Measurements from ENCODE around the gene SPNS2. TPM values are rescaled to one million over a fixed set of nuclear protein-coding genes. Genes with fewer than 3 reads are reported as not detected.

SPNS2 gene
- total RNA-seq, 2 donors from 2014 or later: 19.2 to 58.0 TPM

DNA sequence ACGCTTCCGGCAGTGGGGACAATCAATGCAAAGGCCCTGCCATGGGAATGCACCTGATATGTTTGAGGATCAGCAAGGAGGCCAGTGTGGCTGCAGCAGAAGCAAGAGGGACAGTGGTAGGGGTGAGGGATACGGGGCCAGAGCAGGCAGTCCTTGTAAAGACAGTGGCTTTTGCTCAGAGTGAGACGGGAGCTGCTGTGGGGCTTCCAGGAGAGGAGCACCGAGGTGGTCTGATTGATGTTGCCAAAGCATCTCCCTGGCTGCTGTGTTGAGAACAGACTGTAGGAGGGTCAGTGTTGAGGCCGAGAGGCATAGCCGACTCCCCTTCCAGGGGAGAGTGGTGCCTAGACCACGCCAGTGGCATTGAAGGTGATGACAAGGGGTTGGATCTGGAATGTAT, 11.4 kb upstream of the SPNS2 start:
- Histone ChIP-seq H3K9me3 (no peaks in the 10 kb centered on the region), H3K36me3 (replicated peaks in 1 of 2; ENCODE audit: insufficient read depth in 1 of 2, low read depth in 2 of 2) (no peaks in the 10 kb centered on the region), H3K27ac (no peak overlapping the region), H3K27me3 (no peaks in the 10 kb centered on the region), H3K4me3 (no peak overlapping the region), H3K4me1 (peaks cover 22% of the 10 kb centered on the region)
- ATAC-seq: no peak
- 90 to 92% methylated on average over 8 of the region's 8 CpGs for WGBS, 2 donors
- intact Hi-C loops (cut with DNase I): no loop called here
- no peak for DNase-seq
- no peak for TF ChIP-seq POLR2A (IDR thresholded peaks at IDR 0.05)

- Histone ChIP-seq H3K4me1 (peaks cover 15% of the 10 kb centered on the region), H3K36me3 (replicated peaks in 1 of 2; ENCODE audit: insufficient read depth in 1 of 2, low read depth in 2 of 2) (no peaks in the 10 kb centered on the region), H3K27me3 (no peaks in the 10 kb centered on the region), H3K9me3 (no peaks in the 10 kb centered on the region), H3K27ac (no peak overlapping the region), H3K4me3 (no peak overlapping the region)
- no peak for ATAC-seq
- 79 to 89% methylated on average over 17 to 24 of the region's 24 CpGs for WGBS, 2 donors
- DNase-seq: no peak
- intact Hi-C loops (cut with DNase I): no loop called here
- TF ChIP-seq CTCF (IDR thresholded peaks at IDR 0.05): no peak
- TF ChIP-seq POLR2A (IDR thresholded peaks at IDR 0.05): no peak
Observed at GRCh38 chr17:4487820-4488716, 10.6 kb upstream of the SPNS2 start.

- TF ChIP-seq POLR2A (IDR thresholded peaks at IDR 0.05): no peak
- TF ChIP-seq CTCF (IDR thresholded peaks at IDR 0.05): no peak
- Histone ChIP-seq H3K27me3 (no peaks in the 10 kb centered on the region), H3K4me1 (peaks cover 5% of the 10 kb centered on the region), H3K36me3 (replicated peaks in 1 of 2; ENCODE audit: insufficient read depth in 1 of 2, low read depth in 2 of 2) (no peaks in the 10 kb centered on the region), H3K27ac (no peak overlapping the region), H3K9me3 (no peaks in the 10 kb centered on the region), H3K4me3 (no peak overlapping the region)
- DNase-seq (no peak), ATAC-seq (no peak)
- WGBS, 2 donors: 85 to 88% methylated on average over 5 to 14 of the region's 15 CpGs
- intact Hi-C loops (cut with DNase I): no loop called here
Observed at GRCh38 chr17:4488989-4489595, 9.6 kb upstream of the SPNS2 start.

DNA sequence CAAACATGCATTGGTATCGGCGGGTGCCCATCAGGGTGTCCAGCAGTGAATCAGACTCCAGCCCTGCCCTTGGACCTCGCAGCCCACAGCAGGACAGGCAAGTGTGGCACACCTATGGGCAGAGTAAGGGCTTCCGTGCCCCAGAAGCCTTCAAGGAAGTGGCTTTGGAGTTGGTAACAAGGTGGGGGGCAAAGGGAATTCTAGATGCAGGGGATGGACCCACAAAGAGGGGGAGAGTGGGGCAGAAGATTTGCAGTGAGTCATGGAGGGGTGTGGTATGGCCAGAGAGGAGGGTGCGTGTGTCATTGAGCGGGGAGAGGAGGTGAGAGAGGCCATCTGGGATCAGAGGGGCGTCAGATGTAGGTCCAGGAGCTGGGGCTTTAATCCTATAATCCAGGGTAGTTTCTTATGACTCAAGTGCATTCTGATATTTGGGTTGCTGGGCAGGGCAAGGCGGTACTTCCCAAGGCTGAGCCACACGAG, 8.5 kb upstream of the SPNS2 start:
- intact Hi-C loops (cut with DNase I): no loop called here
- WGBS, 2 donors: 82 to 87% methylated on average over 7 to 9 of the region's 9 CpGs
- H3K4me1 ChIP-seq: no peaks in the 10 kb centered on the region
- no peak overlapping the region for H3K4me3 ChIP-seq
- no peak overlapping the region for H3K27ac ChIP-seq
- DNase-seq: no peak
- no peaks in the 10 kb centered on the region for H3K27me3 ChIP-seq
- no peak for TF ChIP-seq POLR2A (IDR thresholded peaks at IDR 0.05)
- no peak for ATAC-seq
- H3K36me3 ChIP-seq (replicated peaks in 1 of 2; ENCODE audit: insufficient read depth in 1 of 2, low read depth in 2 of 2): no peaks in the 10 kb centered on the region
- no peaks in the 10 kb centered on the region for H3K9me3 ChIP-seq

- Histone ChIP-seq H3K4me3 (no peak overlapping the region), H3K27me3 (no peaks in the 10 kb centered on the region), H3K9me3 (no peaks in the 10 kb centered on the region), H3K27ac (no peak overlapping the region), H3K4me1 (no peaks in the 10 kb centered on the region), H3K36me3 (replicated peaks in 1 of 2; ENCODE audit: insufficient read depth in 1 of 2, low read depth in 2 of 2) (no peaks in the 10 kb centered on the region)
- intact Hi-C loops (cut with DNase I): no loop called here
- DNase-seq (no peak), ATAC-seq (no peak)
- 79 to 93% methylated on average over 3 to 7 of the region's 7 CpGs for WGBS, 2 donors
- TF ChIP-seq CTCF (IDR thresholded peaks at IDR 0.05): no peak
- no peak for TF ChIP-seq POLR2A (IDR thresholded peaks at IDR 0.05)
Observed at GRCh38 chr17:4490637-4491061, 8.0 kb upstream of the SPNS2 start.

Data from body of pancreas (tissue), 4 donors.